PC-9 (cell line): ENCODE results near the gene ERCC6L2. TPM values are rescaled to one million over a fixed set of nuclear protein-coding genes. Genes with fewer than 3 reads are reported as not detected.

Source experiments
- BruUV-seq: library from RNA; stranded (reverse); fragments of 400-500 nt; replicated peaks from 2 replicates; lab custom pipeline; 2021; lab: Mats Ljungman, UMichigan
- CTCF ChIA-PET: fragments of 300-600 bp; sonication (Branson Sonifier 250); formaldehyde crosslinking; loops from one replicate; lab custom pipeline; 2022; ENCODE audit warnings: antibody characterized with exemption; lab: Charles Lee
- POLR2A ChIA-PET: fragments of 300-600 bp; sonication (Branson Sonifier 250); formaldehyde crosslinking; loops from one replicate; lab custom pipeline; 2022; ENCODE audit warnings: antibody characterized with exemption; ENCODE audit not compliant: unreplicated experiment; lab: Charles Lee
- DNase-seq, 2 experiments: peaks; one replicate each; pipeline versions ENCODE4 v3.0.0 to v3.0.0-alpha.2; 2015 to 2022; ENCODE audit warnings: mixed read lengths in 1 of 2
- H2AFZ ChIP-seq: fragments of 200-600 bp; sonication (generic); 2 replicates; pipeline ENCODE4 v1.8.1; 2017; ENCODE audit warnings: antibody characterized with exemption
- H3F3A ChIP-seq: fragments of 200-600 bp; sonication (generic); 2 replicates; pipeline ENCODE4 v1.8.1; 2017; ENCODE audit warnings: antibody characterized with exemption, mild to moderate bottlenecking, low read depth; ENCODE audit not compliant: insufficient read depth
- H3K27ac ChIP-seq: fragments of 200-600 bp; sonication (generic); 2 replicates; pipeline ENCODE4 v1.6.1; 2016; ENCODE audit warnings: mixed run types
- H3K27me3 ChIP-seq: fragments of 200-600 bp; sonication (generic); 2 replicates; pipeline ENCODE4 v1.6.1; 2016; ENCODE audit warnings: low read depth, mixed run types; ENCODE audit not compliant: insufficient read depth
- H3K36me3 ChIP-seq: fragments of 200-600 bp; sonication (generic); 2 replicates; pipeline ENCODE4 v1.6.1; 2016; ENCODE audit warnings: low read depth, mixed run types
- H3K4me1 ChIP-seq: fragments of 200-600 bp; sonication (generic); replicated peaks from 2 replicates; pipeline ENCODE4 v1.6.1; 2016; ENCODE audit warnings: mixed run types; ENCODE audit not compliant: insufficient read depth
- H3K4me2 ChIP-seq: fragments of 200-600 bp; sonication (generic); 2 replicates; pipeline ENCODE4 v1.6.1; 2017; ENCODE audit warnings: mixed run types
- H3K4me3 ChIP-seq: fragments of 200-600 bp; sonication (generic); 2 replicates; pipeline ENCODE4 v1.6.1; 2016; ENCODE audit warnings: mixed run types
- H3K79me2 ChIP-seq: fragments of 200-600 bp; sonication (generic); 2 replicates; pipeline ENCODE4 v1.6.1; 2017; ENCODE audit warnings: low read depth, mixed run types
- H3K9me2 ChIP-seq: fragments of 200-600 bp; sonication (generic); 2 replicates; pipeline ENCODE4 v1.8.1; 2017; ENCODE audit warnings: mild to moderate bottlenecking; ENCODE audit not compliant: insufficient read depth
- H3K9me3 ChIP-seq: fragments of 200-600 bp; sonication (generic); 2 replicates; pipeline ENCODE4 v1.8.1; 2016; ENCODE audit warnings: low read depth; ENCODE audit not compliant: insufficient read depth
- H4K20me1 ChIP-seq: fragments of 200-600 bp; sonication (generic); 2 replicates; pipeline ENCODE4 v1.8.1; 2017; ENCODE audit not compliant: insufficient read depth
- CTCF ChIP-seq: fragments of 200-600 bp; sonication (generic); conservative IDR thresholded peaks from 2 replicates; pipeline ENCODE4 v1.6.1; 2017; ENCODE audit warnings: mixed run types, antibody characterized with exemption, mild to moderate bottlenecking, moderate library complexity
- EZH2 ChIP-seq: fragments of 200-600 bp; sonication (generic); IDR thresholded peaks from 2 replicates; pipeline ENCODE4 v1.8.0; 2017; ENCODE audit warnings: antibody characterized with exemption, low read depth
- intact Hi-C: fragments of 100-400 bp; cut with micrococcal nuclease; formaldehyde crosslinking; loops from one replicate; pipeline ENCODE4 v1.10.0; 2022; ENCODE audit not compliant: unreplicated experiment
- total RNA-seq: library from RNA; stranded (reverse); gene quantifications from 2 replicates; pipeline ENCODE4 v1.2.3, GENCODE V29; 2021

The ERCC6L2 gene
- total RNA-seq, 1 experiment from 2014 or later: 41.4 TPM

- H3K4me1 ChIP-seq: no peaks in the 10 kb centered on the region
- no peaks in the 10 kb centered on the region for H3K79me2 ChIP-seq
- intact Hi-C loops: no loop called here
- no peaks in the 10 kb centered on the region for H3K27me3 ChIP-seq
- TF ChIP-seq EZH2 (no peak), CTCF (no peak)
- H3F3A ChIP-seq: no peaks in the 10 kb centered on the region
- no peak overlapping the region for H2AFZ ChIP-seq
- no peaks in the 10 kb centered on the region for H3K9me3 ChIP-seq
- no peaks in the 10 kb centered on the region for H3K9me2 ChIP-seq
- 0 out of 2 replicates have a peak, but pooled peaks cover 6% of the 10 kb centered on the region for H3K36me3 ChIP-seq
- H3K4me2 ChIP-seq: no peak overlapping the region
- CTCF ChIA-PET: no interaction called here
- POLR2A ChIA-PET: interaction anchor here (0.6 kb wide), 1 partner anchor 46 kb away, joined by 5 read pairs; no protein-coding TSS in a partner anchor
- no TSS peak for BruUV-seq
- DNase-seq: no peak
- H3K27ac ChIP-seq: no peak overlapping the region
- H3K4me3 ChIP-seq: no peak overlapping the region
- H4K20me1 ChIP-seq: no peaks in the 10 kb centered on the region
These were observed 117.8 kb downstream of the ERCC6L2 start for GRCh38 chr9:95993337-95993736.

- no peak overlapping the region for H3K4me3 ChIP-seq
- H4K20me1 ChIP-seq: no peaks in the 10 kb centered on the region
- TF ChIP-seq EZH2 (no peak), CTCF (no peak)
- ChIA-PET POLR2A (no interaction called here), CTCF (interaction anchor here (0.5 to 0.7 kb wide), 3 partner anchors 261 to 412 kb away, joined by 5 to 18 read pairs (median 13); no protein-coding TSS in a partner anchor)
- H2AFZ ChIP-seq: no peak overlapping the region
- H3K4me2 ChIP-seq: no peak overlapping the region
- intact Hi-C loops: no loop called here
- H3K36me3 ChIP-seq: no peaks in the 10 kb centered on the region
- H3K27me3 ChIP-seq: no peaks in the 10 kb centered on the region
- BruUV-seq: no TSS peak
- H3K27ac ChIP-seq: no peak overlapping the region
- H3K9me2 ChIP-seq: no peaks in the 10 kb centered on the region
- no peaks in the 10 kb centered on the region for H3K4me1 ChIP-seq
- H3F3A ChIP-seq: no peaks in the 10 kb centered on the region
- H3K79me2 ChIP-seq: no peaks in the 10 kb centered on the region
- DNase-seq: no peak
- no peaks in the 10 kb centered on the region for H3K9me3 ChIP-seq
These were observed 123.9 kb downstream of the ERCC6L2 start for GRCh38 chr9:95999390-95999789.

- Histone ChIP-seq H2AFZ (no peak overlapping the region), H3K4me1 (no peaks in the 10 kb centered on the region), H3K9me3 (no peaks in the 10 kb centered on the region), H3K4me2 (no peak overlapping the region), H4K20me1 (no peaks in the 10 kb centered on the region), H3K79me2 (no peaks in the 10 kb centered on the region), H3F3A (no peaks in the 10 kb centered on the region), H3K27me3 (no peaks in the 10 kb centered on the region), H3K4me3 (no peak overlapping the region), H3K36me3 (no peaks in the 10 kb centered on the region), H3K27ac (no peak overlapping the region), H3K9me2 (no peaks in the 10 kb centered on the region; the same call in 1 of the 2 replicates)
- no peak for DNase-seq
- TF ChIP-seq CTCF (no peak), EZH2 (no peak)
- BruUV-seq: no TSS peak
- ChIA-PET CTCF (no interaction called here), POLR2A (no interaction called here)
- intact Hi-C loops: no loop called here
These were observed 128.9 kb downstream of the ERCC6L2 start for GRCh38 chr9:96004379-96004778.
